Lung (tissue), 12 donors: ENCODE results near the gene WDR33. TPM values are rescaled to one million over a fixed set of nuclear protein-coding genes. Genes with fewer than 3 reads are reported as not detected.

ENCODE experiments used
- ATAC-seq: fragments of 200-7000 bp; cut with Tn5 transposase; one replicate; pipeline ENCODE4 v1.9.1; 2020; ENCODE audit warnings: moderate number of reproducible peaks; ENCODE audit not compliant: insufficient read depth, low FRiP score
- DNase-seq, 3 donors: peaks; one replicate each; pipeline ENCODE4 v3.0.0-alpha.2; 2013 to 2017
- H3K27ac ChIP-seq, 2 donors: one replicate each; pipeline ENCODE4 v1.5.1; 2013; ENCODE audit warnings: mild to moderate bottlenecking in 2 of 2, moderate library complexity in 2 of 2, control low read depth in 1 of 2, inconsistent platforms in 1 of 2, low read depth in 1 of 2, low read length in 1 of 2
- H3K27me3 ChIP-seq, 3 donors: one replicate each; pipeline ENCODE4 v1.5.1; 2013; ENCODE audit warnings: low read length in 2 of 3; ENCODE audit not compliant: control insufficient read depth in 3 of 3, insufficient read depth in 3 of 3
- H3K36me3 ChIP-seq, 4 donors: one replicate each; pipeline ENCODE4 v1.5.1; 2013; ENCODE audit warnings: low read length in 4 of 4, mild to moderate bottlenecking in 1 of 4, moderate library complexity in 1 of 4; ENCODE audit not compliant: control insufficient read depth in 4 of 4, insufficient read depth in 4 of 4
- H3K4me1 ChIP-seq, 5 donors: one replicate each; pipeline ENCODE4 v1.5.1; 2013; ENCODE audit warnings: low read length in 5 of 5, mild to moderate bottlenecking in 2 of 5, moderate library complexity in 1 of 5; ENCODE audit not compliant: control insufficient read depth in 5 of 5, insufficient read depth in 5 of 5
- H3K4me3 ChIP-seq: one replicate; pipeline ENCODE4 v1.5.1; 2013; ENCODE audit warnings: mild to moderate bottlenecking, control low read depth, moderate library complexity
- H3K9ac ChIP-seq, 2 donors: one replicate each; pipeline ENCODE4 v1.5.1; 2013; ENCODE audit warnings: low read length in 2 of 2, control low read depth in 1 of 2; ENCODE audit not compliant: insufficient read depth in 1 of 2
- H3K9me3 ChIP-seq, 4 donors: one replicate each; pipeline ENCODE4 v1.5.1; 2013; ENCODE audit warnings: low read length in 3 of 4, mild to moderate bottlenecking in 1 of 4, moderate library complexity in 1 of 4; ENCODE audit not compliant: control insufficient read depth in 4 of 4, insufficient read depth in 3 of 4
- WGBS, 2 donors: extraction: QIAGEN DNeasy Blood & Tissue Kit; methylation state at CpG; one replicate each; pipeline ENCODE4 v1.1.7; 2013; 5-methylcytosine and 5-hydroxymethylcytosine counted together
- polyA plus RNA-seq, 2 donors: library from polyadenylated mRNA; stranded (reverse); fragments of 200-250 nt; gene quantifications; one replicate each; pipeline ENCODE4 v1.2.1, GENCODE V29; 2013
- total RNA-seq, 2 donors: library from RNA; depleted of rRNA in 1 of 2; stranded (reverse); fragments of >200 nt in 1 of 2; gene quantifications; one replicate each; pipeline ENCODE4 v1.2.1, GENCODE V29; 2014 to 2021
- TF ChIP-seq, protein P1 (sequence below): IDR thresholded peaks from 2 replicates; pipeline ENCODE4 v1.5.1; 2012; ENCODE audit warnings: mild to moderate bottlenecking; ENCODE audit errors: control extremely low read depth, extremely low read depth
- donor health status: control.
- donor health status: control.
- donor health status: Bipolar disorder and iron deficiency.
- donor health status: healthy.
- donor health status: DM: yes; HTN: yes; CAD: no.

WDR33 gene
- total and polyA plus RNA-seq, 4 donors = 11.6 to 93.0 (median 29.2) TPM

DNA sequence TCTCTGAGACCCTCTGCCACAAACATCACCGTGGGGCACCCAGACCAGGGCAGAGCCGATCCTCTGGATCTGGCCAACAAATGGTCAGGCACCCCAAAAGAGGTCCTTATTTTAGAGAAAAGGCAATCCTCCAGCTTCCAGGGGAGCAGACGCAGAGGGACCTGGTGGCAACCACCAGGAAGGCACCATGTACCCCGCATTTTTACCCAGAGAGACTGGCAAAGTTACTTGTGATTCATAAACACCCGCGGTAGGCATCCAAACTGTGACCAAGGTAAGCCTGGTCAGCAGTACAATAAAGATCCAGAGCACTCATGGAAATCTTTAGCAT is 146.1 kb downstream of the WDR33 start:
- H3K36me3 ChIP-seq = no peaks in the 10 kb centered on the region
- no peak for DNase-seq
- TF ChIP-seq, protein P1, sequence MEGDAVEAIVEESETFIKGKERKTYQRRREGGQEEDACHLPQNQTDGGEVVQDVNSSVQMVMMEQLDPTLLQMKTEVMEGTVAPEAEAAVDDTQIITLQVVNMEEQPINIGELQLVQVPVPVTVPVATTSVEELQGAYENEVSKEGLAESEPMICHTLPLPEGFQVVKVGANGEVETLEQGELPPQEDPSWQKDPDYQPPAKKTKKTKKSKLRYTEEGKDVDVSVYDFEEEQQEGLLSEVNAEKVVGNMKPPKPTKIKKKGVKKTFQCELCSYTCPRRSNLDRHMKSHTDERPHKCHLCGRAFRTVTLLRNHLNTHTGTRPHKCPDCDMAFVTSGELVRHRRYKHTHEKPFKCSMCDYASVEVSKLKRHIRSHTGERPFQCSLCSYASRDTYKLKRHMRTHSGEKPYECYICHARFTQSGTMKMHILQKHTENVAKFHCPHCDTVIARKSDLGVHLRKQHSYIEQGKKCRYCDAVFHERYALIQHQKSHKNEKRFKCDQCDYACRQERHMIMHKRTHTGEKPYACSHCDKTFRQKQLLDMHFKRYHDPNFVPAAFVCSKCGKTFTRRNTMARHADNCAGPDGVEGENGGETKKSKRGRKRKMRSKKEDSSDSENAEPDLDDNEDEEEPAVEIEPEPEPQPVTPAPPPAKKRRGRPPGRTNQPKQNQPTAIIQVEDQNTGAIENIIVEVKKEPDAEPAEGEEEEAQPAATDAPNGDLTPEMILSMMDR = no peak
- H3K4me1 ChIP-seq = peaks cover 0 to 29% (median 0%) of the 10 kb centered on the region in 5 donors
- peaks cover 0 to 32% (median 20%) of the 10 kb centered on the region in 3 donors for H3K27me3 ChIP-seq
- 79 to 90% methylated on average over 6 of the region's 6 CpGs for WGBS, 2 donors
- no peak for ATAC-seq
- H3K9me3 ChIP-seq = peaks cover 0 to 2% (median 0%) of the 10 kb centered on the region in 4 donors
- peak overlapping the region; percentile 87 to 89 for H3K27ac ChIP-seq
- no peak overlapping the region for H3K9ac ChIP-seq
- no peak overlapping the region for H3K4me3 ChIP-seq

DNA sequence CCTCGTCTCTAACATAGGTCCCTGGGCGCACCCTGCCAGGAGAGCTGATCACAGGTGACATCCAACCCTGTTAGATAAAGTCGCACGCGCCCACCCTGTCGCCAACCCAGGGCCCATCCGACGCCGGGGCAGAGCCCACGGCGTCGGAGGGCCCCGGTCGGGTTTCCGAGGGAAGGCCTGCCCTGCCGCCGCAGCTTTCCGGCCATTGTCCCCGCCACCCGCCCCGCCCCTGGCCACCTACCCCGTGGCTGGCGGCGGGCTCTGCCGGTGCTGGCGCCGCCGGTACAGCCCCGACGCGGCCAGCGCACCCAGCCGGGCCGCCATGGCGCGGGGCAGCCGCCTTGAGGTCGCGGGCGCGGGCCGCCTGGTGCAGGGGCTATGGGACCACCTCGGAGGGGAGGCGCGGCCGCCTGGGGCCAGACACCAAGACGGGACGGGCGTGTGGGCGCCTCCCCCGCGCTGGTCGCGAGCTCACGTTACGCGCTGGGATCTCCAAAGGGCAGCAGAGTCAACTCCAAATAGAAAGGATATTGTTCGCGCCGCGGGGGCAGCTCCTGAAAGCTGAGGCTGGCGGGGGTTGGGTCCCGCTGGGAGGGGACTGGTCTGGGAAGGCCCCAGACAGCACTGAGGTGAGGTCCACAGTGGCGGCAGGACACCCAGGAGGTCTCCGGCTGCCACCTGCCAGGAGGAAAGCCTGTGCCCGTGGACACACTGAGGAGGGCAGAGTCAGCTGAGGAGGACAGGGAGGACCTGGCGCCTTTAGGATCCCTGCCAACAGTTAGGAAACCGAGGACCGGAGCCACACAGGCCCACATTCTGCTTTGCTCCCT is 146.7 kb downstream of the WDR33 start:
- Histone ChIP-seq H3K4me3 (peak overlapping the region; percentile 50), H3K36me3 (no peaks in the 10 kb centered on the region), H3K4me1 (peaks cover 0 to 30% (median 0%) of the 10 kb centered on the region in 5 donors), H3K27me3 (peaks cover 0 to 32% (median 20%) of the 10 kb centered on the region in 3 donors), H3K9me3 (peaks cover 0 to 2% (median 0%) of the 10 kb centered on the region in 4 donors), H3K9ac (no peak overlapping the region), H3K27ac (peak overlapping the region; percentile 87 to 89)
- TF ChIP-seq, protein P1 = no peak
- no peak for ATAC-seq
- WGBS, 2 donors = 12 to 13% methylated on average over 52 to 69 of the region's 69 CpGs
- peak in 1 of 3 donors; percentile 25 for DNase-seq

DNA sequence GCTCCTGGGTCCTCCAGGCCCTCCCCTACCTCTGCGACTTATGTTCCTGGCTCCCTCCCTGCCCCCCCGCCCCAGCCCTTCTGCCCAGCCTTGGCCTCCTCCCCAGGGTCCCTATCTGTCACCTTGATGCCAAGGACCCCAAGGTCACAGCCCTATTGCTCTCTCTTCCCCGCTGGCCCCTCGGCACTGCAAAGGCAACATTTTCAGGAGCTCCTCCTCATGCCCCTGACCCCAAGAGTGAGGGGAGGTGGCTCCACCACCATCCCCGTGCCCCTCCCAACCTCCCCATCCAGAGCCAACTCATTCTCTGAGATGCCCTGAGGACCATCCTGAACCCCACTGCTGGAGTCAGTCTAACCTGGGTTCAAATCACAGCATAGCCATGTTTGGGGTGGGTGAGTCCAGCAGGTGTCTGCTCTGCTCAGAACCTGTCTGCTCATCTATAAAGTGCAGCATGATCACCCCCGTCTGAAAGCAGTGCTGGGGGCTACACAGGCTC is 147.4 kb downstream of the WDR33 start:
- TF ChIP-seq, protein P1 = no peak
- H3K36me3 ChIP-seq = no peaks in the 10 kb centered on the region
- H3K9me3 ChIP-seq = peaks cover 0 to 2% (median 0%) of the 10 kb centered on the region in 4 donors
- ATAC-seq = no peak
- H3K9ac ChIP-seq = no peak overlapping the region
- WGBS, 2 donors = 67 to 77% methylated on average over 6 of the region's 6 CpGs
- no peak overlapping the region for H3K4me3 ChIP-seq
- no peak for DNase-seq
- peaks cover 0 to 37% (median 0%) of the 10 kb centered on the region in 5 donors for H3K4me1 ChIP-seq
- peaks cover 0 to 32% (median 20%) of the 10 kb centered on the region in 3 donors for H3K27me3 ChIP-seq
- peak overlapping the region; percentile 46 to 50 for H3K27ac ChIP-seq
